Upper lobe of left lung (tissue), 4 donors: ENCODE results near the gene GCC2.
"Not testable (repeated sequence)": the region's sequence is repeated elsewhere in the genome, so short reads cannot be mapped to it uniquely, and the experiment has no call there.

Experiments used
- CTCF ChIP-seq, 6 experiments: fragments of 450-650 bp in 4 of 6; fragments of 200-600 bp in 2 of 6; sonication (generic) in 2 of 6; IDR thresholded peaks; one replicate each; pipeline ENCODE4 v1.5.1; 2016 to 2019; ENCODE audit warnings: antibody characterized with exemption in 6 of 6
- POLR2AphosphoS5 ChIP-seq, 2 donors: sonication (generic); formaldehyde crosslinking; IDR thresholded peaks; one replicate each; pipeline ENCODE4 v1.5.1; 2017; ENCODE audit warnings: antibody characterized with exemption in 2 of 2

GRCh38 chr2:108524688-108525087, 75.7 kb downstream of the GCC2 start:
- TF ChIP-seq CTCF, POLR2AphosphoS5 (IDR thresholded peaks at IDR 0.05): not testable (repeated sequence)
